ENCODE data around the gene NTM.

NTM gene

DNA sequence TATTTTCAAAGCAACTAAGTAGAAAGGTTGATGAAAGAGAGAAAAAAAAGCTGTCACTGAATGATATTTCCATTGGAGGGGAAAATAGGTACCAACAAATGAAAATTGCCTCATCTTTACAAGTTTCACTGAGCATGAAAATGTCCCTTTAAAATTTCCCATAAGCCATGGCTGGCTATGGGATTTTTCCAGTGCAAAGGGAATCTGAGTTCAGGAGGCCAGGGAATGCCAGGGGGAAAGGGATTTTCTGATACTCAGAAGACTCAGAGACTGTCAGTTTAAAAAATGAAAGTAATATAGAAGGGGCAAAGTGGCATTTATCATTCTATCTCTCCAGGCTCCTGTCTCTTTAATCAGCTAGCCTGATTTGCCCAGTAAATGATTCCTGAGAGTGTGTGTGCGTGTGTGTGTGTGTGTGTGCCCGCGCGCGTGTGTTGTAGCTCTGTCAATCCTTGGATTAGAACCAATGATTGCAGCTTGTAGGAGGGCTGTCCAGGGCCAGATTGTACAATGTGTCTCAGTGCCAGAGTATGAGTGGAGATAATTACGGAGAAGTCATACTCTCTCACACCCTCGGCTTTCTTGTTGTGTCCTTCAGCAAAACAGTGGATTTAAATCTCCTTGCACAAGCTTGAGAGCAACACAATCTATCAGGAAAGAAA lies at the start of gene NTM:
TSS of gene NTM (plus strand) at position 526 of the 662 bp plus-strand sequence.
- H4K20me1 ChIP-seq (ENCODE audit: insufficient read depth, low read length, poor library complexity, severe bottlenecking): no peaks in the 10 kb centered on the region
- peak within 1 kb of the TSS; percentile 2 for H3K4me3 ChIP-seq (ENCODE audit: low read length, poor library complexity, severe bottlenecking)
- H3K79me2 ChIP-seq (ENCODE audit: insufficient read depth, low read length): no peaks in the 10 kb centered on the region
- no peaks in the 10 kb centered on the region for H3K9me3 ChIP-seq (ENCODE audit: insufficient read depth, low read depth, low read length)
- H3K27me3 ChIP-seq (ENCODE audit: insufficient read depth, low read length, poor library complexity, severe bottlenecking): peaks cover 14% of the 10 kb centered on the region
- no peak within 1 kb of the TSS for H3K9ac ChIP-seq (ENCODE audit: low read depth, low read length, poor library complexity, severe bottlenecking)
- no peaks in the 10 kb centered on the region for H3K4me1 ChIP-seq (ENCODE audit: insufficient read depth, low read length, poor library complexity, severe bottlenecking)
- peak within 1 kb of the TSS; percentile 16; the same call in 1 of the 2 replicates for H2AFZ ChIP-seq (ENCODE audit: low read length)
- TF ChIP-seq, protein P1, sequence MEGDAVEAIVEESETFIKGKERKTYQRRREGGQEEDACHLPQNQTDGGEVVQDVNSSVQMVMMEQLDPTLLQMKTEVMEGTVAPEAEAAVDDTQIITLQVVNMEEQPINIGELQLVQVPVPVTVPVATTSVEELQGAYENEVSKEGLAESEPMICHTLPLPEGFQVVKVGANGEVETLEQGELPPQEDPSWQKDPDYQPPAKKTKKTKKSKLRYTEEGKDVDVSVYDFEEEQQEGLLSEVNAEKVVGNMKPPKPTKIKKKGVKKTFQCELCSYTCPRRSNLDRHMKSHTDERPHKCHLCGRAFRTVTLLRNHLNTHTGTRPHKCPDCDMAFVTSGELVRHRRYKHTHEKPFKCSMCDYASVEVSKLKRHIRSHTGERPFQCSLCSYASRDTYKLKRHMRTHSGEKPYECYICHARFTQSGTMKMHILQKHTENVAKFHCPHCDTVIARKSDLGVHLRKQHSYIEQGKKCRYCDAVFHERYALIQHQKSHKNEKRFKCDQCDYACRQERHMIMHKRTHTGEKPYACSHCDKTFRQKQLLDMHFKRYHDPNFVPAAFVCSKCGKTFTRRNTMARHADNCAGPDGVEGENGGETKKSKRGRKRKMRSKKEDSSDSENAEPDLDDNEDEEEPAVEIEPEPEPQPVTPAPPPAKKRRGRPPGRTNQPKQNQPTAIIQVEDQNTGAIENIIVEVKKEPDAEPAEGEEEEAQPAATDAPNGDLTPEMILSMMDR (conservative IDR thresholded peaks at IDR 0.05; ENCODE audit: low read length): no peak
- TF ChIP-seq EZH2phosphoT487 (IDR thresholded peaks at IDR 0.05; ENCODE audit: borderline replicate concordance): no peak
- H3K4me2 ChIP-seq (ENCODE audit: low read depth, low read length, poor library complexity, severe bottlenecking): peak within 1 kb of the TSS; percentile 52
- no peaks in the 10 kb centered on the region for H3K36me3 ChIP-seq (ENCODE audit: insufficient read depth, low read length)
- no peaks in the 10 kb centered on the region for H3F3A ChIP-seq (ENCODE audit: low read depth)
- H3K9me2 ChIP-seq (replicated peaks; ENCODE audit: low read depth, low read length): no peaks in the 10 kb centered on the region

DNA sequence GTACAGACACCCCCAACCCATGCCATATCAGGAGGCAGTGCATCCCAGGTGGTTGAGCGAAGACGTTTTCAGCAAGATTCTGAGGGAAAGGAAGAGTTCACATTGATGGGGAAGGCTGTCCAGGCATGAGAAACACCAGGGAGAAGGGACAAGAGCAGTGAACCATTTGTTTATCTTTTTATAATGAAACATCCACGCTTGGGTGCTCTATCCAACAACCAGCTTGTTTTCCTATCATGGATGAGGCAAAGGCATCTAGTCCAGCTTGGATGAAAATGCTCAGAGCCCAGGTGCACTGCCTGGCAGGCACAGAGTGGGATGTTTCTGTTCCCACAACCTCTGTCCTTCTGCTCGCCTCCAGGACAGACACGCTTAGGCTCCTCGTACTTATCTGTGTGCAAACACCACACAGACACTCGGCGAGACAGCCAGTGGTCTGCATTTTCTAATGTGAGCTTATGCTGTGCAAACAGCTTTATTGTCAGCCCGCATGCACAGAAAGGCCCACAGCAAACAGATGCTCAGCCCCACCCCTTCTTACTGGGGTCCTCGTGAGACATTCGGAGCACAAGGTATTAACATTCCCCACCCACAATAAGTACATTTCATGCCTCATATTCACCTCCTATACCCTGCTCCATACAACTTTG lies 45.4 kb upstream of the NTM start:
- no peak overlapping the region for H3K9ac ChIP-seq (ENCODE audit: low read depth, low read length, poor library complexity, severe bottlenecking)
- no peaks in the 10 kb centered on the region for H3F3A ChIP-seq (ENCODE audit: low read depth)
- no peaks in the 10 kb centered on the region for H4K20me1 ChIP-seq (ENCODE audit: insufficient read depth, low read length, poor library complexity, severe bottlenecking)
- H3K9me3 ChIP-seq (ENCODE audit: insufficient read depth, low read depth, low read length): no peaks in the 10 kb centered on the region
- H3K4me1 ChIP-seq (ENCODE audit: insufficient read depth, low read length, poor library complexity, severe bottlenecking): no peaks in the 10 kb centered on the region
- no peaks in the 10 kb centered on the region for H3K36me3 ChIP-seq (ENCODE audit: insufficient read depth, low read length)
- no peaks in the 10 kb centered on the region for H3K79me2 ChIP-seq (ENCODE audit: insufficient read depth, low read length)
- TF ChIP-seq, protein P1 (conservative IDR thresholded peaks at IDR 0.05; ENCODE audit: low read length): no peak
- TF ChIP-seq EZH2phosphoT487 (IDR thresholded peaks at IDR 0.05; ENCODE audit: borderline replicate concordance): no peak
- no peak overlapping the region for H3K4me3 ChIP-seq (ENCODE audit: low read length, poor library complexity, severe bottlenecking)
- no peak overlapping the region for H3K4me2 ChIP-seq (ENCODE audit: low read depth, low read length, poor library complexity, severe bottlenecking)
- H3K9me2 ChIP-seq (replicated peaks; ENCODE audit: low read depth, low read length): no peaks in the 10 kb centered on the region
- H3K27me3 ChIP-seq (ENCODE audit: insufficient read depth, low read length, poor library complexity, severe bottlenecking): no peaks in the 10 kb centered on the region
- no peak overlapping the region for H2AFZ ChIP-seq (ENCODE audit: low read length)

DNA sequence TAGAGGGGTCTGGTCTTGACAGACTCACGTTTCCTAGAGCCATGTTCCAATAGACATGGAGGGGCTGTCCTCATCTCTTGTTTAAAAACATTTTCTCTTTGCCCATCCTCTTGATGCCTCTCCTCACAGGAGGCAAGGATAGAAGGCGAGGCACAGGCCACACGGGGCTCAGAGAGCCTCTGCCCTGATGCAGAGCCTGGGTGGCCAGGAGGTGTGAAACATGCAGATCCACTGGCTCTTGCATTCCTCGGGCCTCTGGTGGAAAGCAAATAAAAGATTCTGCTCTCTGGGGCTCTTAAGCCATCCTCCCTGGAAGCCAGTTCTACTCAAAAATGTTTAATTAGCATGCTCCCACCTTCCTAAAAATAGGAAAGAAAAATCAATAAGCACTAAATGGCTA lies 43.6 kb upstream of the NTM start:
- H3K79me2 ChIP-seq (ENCODE audit: insufficient read depth, low read length): no peaks in the 10 kb centered on the region
- no peaks in the 10 kb centered on the region for H3K9me3 ChIP-seq (ENCODE audit: insufficient read depth, low read depth, low read length)
- no peak overlapping the region for H2AFZ ChIP-seq (ENCODE audit: low read length)
- TF ChIP-seq EZH2phosphoT487 (IDR thresholded peaks at IDR 0.05; ENCODE audit: borderline replicate concordance): no peak
- TF ChIP-seq, protein P1 (conservative IDR thresholded peaks at IDR 0.05; ENCODE audit: low read length): no peak
- no peaks in the 10 kb centered on the region for H3K9me2 ChIP-seq (replicated peaks; ENCODE audit: low read depth, low read length)
- H3K27me3 ChIP-seq (ENCODE audit: insufficient read depth, low read length, poor library complexity, severe bottlenecking): no peaks in the 10 kb centered on the region
- H3K4me2 ChIP-seq (ENCODE audit: low read depth, low read length, poor library complexity, severe bottlenecking): no peak overlapping the region
- no peak overlapping the region for H3K9ac ChIP-seq (ENCODE audit: low read depth, low read length, poor library complexity, severe bottlenecking)
- no peaks in the 10 kb centered on the region for H3K4me1 ChIP-seq (ENCODE audit: insufficient read depth, low read length, poor library complexity, severe bottlenecking)
- H3K4me3 ChIP-seq (ENCODE audit: low read length, poor library complexity, severe bottlenecking): no peak overlapping the region
- no peaks in the 10 kb centered on the region for H3K36me3 ChIP-seq (ENCODE audit: insufficient read depth, low read length)
- H4K20me1 ChIP-seq (ENCODE audit: insufficient read depth, low read length, poor library complexity, severe bottlenecking): no peaks in the 10 kb centered on the region
- no peaks in the 10 kb centered on the region for H3F3A ChIP-seq (ENCODE audit: low read depth)

Measured in Loucy (cell line).